ENCODE measurements around the gene TAF10.

TAF10 gene

GRCh38 chr11:6576471-6577373 is 35.3 kb downstream of the TAF10 start:
- no peak for DNase-seq

- DNase-seq, result no peak
These were observed 37.0 kb downstream of the TAF10 start for GRCh38 chr11:6574816-6575715.

- no peak for DNase-seq
These were observed 39.8 kb downstream of the TAF10 start for GRCh38 chr11:6572215-6572614.

- DNase-seq, result no peak
These were observed 40.5 kb downstream of the TAF10 start for GRCh38 chr11:6571434-6572008.

GRCh38 chr11:6570691-6571427 is 41.2 kb downstream of the TAF10 start:
- no peak for DNase-seq

- DNase-seq, result no peak
These were observed 42.3 kb downstream of the TAF10 start for GRCh38 chr11:6569706-6570105.

DNA sequence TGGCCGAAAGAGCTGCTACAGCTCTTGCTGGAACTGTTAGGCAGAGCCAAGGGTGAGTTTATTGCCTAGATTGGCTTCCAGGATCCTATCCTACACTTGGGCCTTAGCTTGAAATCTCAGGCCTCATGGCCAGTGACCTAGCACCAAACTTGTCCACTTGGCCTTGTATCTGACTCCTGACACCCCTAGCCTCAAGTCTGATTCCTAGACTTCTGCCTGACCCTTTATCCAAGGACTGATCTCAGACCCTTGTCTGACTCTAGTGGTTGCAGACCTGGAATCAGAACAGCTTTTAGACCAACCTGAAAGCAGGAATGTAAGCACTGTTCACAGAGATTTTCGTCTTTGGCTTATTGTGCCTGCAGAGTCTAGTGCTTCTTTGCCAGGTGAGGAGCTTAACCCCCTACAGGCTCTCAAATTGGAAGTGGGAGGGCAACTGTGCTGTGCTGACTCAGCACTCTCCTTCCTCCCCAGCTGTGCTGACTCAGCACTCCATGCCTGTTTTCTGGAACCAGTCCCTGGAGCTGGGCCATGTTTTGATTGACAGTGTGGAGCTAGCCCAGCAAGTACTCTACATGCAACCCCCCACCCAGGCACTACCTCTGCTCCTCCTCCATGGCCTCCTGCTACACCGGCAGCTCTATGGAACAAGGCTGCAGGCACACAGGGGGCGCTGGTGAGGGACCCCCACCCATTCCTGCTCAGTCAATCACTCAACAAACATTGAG is 43.7 kb downstream of the TAF10 start:
- peak in 2 of 3 experiments; percentile 14 to 67 for DNase-seq

DNA sequence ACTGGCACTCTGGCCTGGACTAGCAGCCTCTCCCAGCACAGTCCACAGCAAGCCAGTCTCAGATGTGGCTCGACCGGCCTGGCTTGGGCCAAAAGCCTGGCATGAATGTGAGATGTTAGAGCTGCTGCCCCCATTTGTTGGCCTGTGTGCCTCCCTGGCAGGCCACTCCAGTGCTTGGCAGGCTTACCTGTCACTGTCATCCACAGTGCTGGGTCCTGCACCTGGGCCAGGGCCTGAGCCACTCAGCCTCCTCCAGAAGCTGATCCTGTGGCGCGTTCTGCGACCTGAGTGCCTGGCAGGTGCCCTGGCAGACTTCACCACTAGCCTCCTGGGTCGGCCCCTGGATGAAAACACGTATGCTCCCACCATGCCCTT is 44.7 kb downstream of the TAF10 start:
- DNase-seq, result no peak

DNA sequence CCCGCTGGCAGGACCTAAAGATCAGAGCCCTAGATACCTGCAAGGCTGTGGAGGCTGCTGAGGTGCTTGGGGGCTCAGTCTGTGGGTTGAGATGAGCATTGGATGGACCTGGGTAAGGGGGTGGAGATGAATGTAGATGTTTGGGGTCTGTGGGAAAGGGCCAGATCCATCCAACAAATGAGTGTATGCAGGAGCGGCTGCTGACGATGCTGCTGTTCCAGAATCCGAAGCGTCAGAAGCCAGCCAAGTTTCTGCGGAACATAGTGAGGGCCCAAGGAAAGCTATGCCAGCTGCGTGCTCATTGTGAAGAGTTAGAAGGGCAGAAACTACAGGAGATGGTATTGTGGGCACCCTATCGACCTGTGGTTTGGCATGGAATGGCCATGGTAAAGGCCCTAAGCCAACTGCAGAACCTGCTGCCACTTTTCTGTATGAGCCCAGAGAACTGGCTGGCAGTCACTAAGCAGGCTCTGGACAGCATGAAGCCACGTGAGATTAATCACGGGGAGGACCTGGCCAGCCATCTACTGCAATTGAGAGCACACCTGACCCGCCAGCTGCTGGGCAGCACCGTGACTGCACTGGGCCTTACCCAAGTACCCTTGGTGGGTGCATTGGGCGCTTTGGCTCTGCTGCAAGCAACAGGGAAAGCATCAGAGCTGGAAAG is 45.2 kb downstream of the TAF10 start:
- DNase-seq, result no peak

GRCh38 chr11:6565988-6566703 is 45.9 kb downstream of the TAF10 start:
- DNase-seq, result no peak

GRCh38 chr11:6565325-6565724 is 46.7 kb downstream of the TAF10 start:
- no peak for DNase-seq

GRCh38 chr11:6563667-6564066 is 48.3 kb downstream of the TAF10 start:
- DNase-seq, result no peak

DNA sequence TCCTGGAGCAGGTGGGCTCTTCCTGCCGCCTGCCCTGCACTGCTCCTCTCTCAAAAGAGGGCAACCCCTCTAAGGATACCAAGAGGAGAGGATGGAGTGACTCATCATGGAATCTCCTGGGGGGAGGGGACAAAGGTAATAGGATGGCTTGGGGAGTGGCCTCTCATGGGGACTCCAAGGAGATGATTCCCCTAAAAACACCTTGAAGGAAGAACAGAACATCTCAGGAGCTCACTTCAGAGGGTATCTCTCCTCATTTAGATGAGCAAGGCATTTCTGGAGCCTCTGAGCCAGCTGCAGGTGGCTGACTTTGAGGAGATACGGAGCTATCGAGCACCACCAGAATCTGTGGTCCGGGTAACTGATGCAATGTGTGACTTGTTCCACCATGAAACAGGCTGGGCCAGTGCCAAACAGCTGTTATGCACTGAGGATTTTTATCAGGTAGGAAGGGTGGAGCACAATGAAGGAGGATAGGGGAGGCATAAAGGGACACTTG is 48.8 kb downstream of the TAF10 start:
- DNase-seq, result no peak

- DNase-seq, result no peak
These were observed 50.7 kb downstream of the TAF10 start for GRCh38 chr11:6561288-6561687.

All from NCI-H1417 (cell line).